OCI-LY3 (cell line): ENCODE data around the gene HOXC13.

Source experiments
- CTCF ChIP-seq: fragments of 200-600, 300-600 bp; sonication (generic); IDR thresholded peaks from 2 replicates; pipeline ENCODE4 v1.5.1; 2014; ENCODE audit warnings: antibody characterized with exemption, low read length, low read depth
- EZH2phosphoT487 ChIP-seq: fragments of 200-600 bp; shearing (Covaris generic); IDR thresholded peaks from 2 replicates; pipeline ENCODE4 v1.6.1; 2018; ENCODE audit warnings: antibody characterized with exemption, mixed run types, low read depth

DNA sequence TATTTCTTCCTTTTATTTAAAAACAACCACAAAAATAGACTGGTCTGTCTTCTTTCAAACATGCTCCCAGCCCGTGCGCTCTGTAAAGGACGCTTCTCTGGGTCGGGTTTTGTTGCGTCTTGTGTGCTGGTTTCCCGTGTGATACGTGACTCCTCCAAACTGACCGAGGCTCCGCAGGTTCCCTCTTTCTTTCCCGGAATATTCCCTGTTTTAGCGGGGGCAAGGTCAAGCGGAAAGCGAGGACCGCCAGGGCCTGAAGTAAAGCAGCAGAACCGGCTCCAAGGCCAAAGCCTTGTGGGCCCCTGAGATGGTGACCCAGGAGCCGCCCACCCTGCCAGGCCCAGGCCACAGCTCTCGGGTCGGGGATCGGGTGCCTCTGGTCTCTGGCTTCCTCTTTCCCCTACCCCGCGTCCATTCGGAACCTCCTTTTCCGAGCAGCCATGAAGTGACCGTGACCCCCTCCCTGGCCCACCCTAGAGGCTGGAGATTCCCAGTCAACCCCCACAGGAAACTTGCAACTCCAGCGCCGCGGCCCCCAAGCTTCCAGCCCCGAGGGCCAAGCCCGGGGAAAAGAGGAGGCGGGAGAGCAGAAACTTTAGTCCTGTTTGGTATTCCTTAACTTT is 45.4 kb downstream of the HOXC13 start:
- TF ChIP-seq CTCF (no peak), EZH2phosphoT487 (no peak)
